ENCODE measurements around the gene NUMA1.

DNA sequence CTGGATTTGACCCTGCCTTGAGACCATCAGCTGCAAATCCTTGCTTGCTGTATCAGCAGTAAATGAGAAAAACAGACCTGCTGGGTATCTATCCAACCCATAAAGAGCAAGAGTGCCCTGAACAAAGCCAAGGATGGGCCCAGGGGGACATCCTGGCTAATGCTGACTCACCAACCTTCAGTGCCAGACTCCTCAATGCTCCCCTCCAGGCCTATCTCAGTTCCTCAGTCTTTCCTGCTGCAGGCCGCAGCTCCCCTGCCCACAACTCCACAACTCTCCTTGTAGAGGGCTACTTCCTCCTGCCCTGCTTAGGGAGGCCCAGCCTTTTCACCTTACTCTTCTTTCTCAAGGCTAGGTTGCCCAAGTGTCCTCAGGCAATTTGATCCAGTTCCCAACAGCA lies 20.1 kb upstream of the NUMA1 start:
- TF ChIP-seq, protein P1, sequence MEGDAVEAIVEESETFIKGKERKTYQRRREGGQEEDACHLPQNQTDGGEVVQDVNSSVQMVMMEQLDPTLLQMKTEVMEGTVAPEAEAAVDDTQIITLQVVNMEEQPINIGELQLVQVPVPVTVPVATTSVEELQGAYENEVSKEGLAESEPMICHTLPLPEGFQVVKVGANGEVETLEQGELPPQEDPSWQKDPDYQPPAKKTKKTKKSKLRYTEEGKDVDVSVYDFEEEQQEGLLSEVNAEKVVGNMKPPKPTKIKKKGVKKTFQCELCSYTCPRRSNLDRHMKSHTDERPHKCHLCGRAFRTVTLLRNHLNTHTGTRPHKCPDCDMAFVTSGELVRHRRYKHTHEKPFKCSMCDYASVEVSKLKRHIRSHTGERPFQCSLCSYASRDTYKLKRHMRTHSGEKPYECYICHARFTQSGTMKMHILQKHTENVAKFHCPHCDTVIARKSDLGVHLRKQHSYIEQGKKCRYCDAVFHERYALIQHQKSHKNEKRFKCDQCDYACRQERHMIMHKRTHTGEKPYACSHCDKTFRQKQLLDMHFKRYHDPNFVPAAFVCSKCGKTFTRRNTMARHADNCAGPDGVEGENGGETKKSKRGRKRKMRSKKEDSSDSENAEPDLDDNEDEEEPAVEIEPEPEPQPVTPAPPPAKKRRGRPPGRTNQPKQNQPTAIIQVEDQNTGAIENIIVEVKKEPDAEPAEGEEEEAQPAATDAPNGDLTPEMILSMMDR (IDR thresholded peaks at IDR 0.05 in 4 of 5, conservative IDR thresholded peaks at IDR 0.05 in 1 of 5), result no peak
- TF ChIP-seq POLR2A (IDR thresholded peaks at IDR 0.05), result no peak

Measured in gastrocnemius medialis (tissue), 4 donors.